Frontal cortex (tissue), 4 donors: ENCODE measurements around the gene KLF5. TPM values are rescaled to one million over a fixed set of nuclear protein-coding genes. Genes with fewer than 3 reads are reported as not detected.
"Not testable (repeated sequence)": the region's sequence is repeated elsewhere in the genome, so short reads cannot be mapped to it uniquely, and the experiment has no call there.

Experiments
- DNase-seq, 2 donors: peaks; one replicate each; pipeline ENCODE4 v3.0.0; 2012; ENCODE audit warnings: low spot score in 2 of 2
- FAIRE-seq: peaks from 2 replicates; lab custom pipeline; 2012; peaks lifted over from hg19 to GRCh38; lab: Jason Lieb, UNC
- total RNA-seq: library from RNA; depleted of rRNA; stranded (reverse); fragments of >200 nt; gene quantifications from one replicate; pipeline ENCODE4 v1.2.3, GENCODE V29; 2014
- donor health status: control.
- donor health status: control.
- donor health status: control.

The KLF5 gene
- 1.6 TPM for total RNA-seq

DNA sequence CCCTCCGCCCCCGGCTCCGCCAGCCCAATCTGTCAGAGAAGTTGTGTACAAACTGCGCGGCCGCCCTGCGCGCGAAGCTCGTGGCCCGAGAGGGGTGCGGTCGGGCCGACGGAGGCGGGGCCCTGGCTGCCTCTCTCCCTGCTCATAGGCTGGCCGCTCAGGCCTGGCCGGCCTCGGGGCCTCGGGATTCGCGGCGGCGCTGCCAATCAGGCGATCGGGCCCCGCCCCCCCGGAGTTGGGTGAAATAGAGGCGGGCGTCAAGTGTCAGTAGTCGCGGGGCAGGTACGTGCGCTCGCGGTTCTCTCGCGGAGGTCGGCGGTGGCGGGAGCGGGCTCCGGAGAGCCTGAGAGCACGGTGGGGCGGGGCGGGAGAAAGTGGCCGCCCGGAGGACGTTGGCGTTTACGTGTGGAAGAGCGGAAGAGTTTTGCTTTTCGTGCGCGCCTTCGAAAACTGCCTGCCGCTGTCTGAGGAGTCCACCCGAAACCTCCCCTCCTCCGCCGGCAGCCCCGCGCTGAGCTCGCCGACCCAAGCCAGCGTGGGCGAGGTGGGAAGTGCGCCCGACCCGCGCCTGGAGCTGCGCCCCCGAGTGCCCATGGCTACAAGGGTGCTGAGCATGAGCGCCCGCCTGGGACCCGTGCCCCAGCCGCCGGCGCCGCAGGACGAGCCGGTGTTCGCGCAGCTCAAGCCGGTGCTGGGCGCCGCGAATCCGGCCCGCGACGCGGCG, at the start of gene KLF5:
KLF5 (plus strand) TSS at position 270 of the 724 bp plus-strand sequence; CDS start at position 593, 323 bp downstream.
- DNase-seq (peak; percentile 90 to 93), FAIRE-seq (no peak)

DNA sequence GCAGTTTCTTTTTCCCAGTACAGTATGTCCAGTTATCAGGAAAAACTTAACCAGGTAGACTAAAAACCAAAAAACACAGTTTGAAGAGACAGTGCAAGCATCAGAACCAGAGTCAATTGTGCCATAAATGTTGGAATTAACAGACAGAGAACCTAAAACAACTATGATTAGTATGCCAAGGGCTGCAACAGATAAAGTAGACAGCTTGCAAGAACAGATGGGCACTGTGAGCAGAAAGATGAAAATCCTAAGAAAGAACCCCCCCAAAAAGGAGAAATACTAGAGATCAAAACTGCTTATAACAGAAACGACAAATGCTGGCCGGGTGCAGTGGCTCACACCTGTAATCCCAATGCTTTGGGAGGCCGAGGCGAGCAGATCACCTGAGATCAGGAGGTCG, 47.1 kb upstream of the KLF5 start:
- DNase-seq (no peak), FAIRE-seq (no peak)

DNA sequence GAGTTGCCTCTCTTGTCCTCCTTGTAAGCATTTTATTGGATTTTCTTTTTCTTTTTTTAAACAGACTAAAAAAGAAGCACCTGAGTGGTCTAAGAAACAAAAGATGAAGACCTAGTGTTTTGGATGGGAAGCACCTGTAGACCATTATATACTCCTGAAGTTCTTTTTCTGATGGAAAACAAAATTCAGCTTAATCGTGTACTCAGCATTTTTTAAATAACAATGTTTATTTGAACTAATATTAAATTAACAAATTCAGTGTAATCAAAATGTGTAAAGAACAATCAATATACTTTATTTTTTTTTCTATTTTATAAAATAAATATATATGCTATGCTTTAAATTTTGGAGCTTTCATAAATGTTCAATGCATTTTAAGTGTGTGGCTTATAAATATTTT, 43.0 kb upstream of the KLF5 start:
- FAIRE-seq (no peak), DNase-seq (no peak)

DNA sequence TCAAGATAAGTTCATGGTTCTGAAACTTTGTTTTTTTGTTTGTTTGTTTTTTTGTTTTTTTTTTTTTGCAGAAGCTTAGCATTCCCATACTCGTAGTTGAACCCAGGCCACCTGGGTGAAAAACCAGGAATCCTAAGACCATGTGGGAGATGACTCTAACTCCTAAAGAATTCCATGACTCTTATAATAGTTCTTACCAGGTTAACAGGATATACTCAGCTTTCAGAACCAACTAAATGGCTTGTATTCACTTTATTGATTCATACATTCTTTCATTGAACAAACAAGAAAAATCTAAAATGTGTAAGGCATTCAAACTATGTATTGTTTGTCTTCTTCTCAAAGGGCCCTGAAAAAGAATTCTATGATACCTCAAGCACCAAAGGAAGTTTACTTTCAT, 40.5 kb upstream of the KLF5 start:
- DNase-seq (no peak), FAIRE-seq (no peak)

DNA sequence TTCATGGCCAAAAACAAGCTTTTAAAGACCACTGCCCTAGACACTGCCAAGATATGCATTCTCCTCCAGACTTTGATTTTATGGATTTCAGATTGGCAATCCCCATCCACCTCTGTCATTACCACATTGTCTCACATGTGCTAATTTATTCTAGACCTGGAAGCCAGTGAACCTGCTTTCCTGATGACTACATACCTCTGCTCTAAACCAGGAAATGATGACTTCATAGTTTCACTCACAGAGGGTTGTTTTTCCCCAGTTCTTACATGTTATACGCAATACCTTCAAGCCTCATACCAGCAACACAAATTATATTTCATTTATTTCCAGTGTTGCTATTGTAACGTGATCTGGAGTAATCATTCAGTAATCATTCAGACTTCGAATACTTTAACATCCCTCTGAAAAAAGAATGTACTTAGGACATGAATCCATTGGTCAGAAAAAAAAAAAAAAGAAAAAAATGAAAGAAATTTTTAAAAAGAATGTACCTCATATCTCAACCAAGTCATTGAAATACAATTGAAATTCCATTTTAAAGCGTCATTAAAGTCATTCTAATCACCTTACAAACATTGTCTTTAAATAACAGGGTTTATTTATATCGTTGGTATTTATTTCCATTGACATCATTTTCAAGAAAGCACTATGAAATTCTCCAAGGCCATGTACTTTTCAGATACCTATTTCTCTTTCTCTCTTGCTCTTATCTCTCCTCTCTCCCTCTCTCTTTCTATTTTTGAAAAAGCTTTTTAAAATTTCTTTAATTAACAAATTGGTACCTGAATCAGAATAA, 33.4 kb upstream of the KLF5 start:
- FAIRE-seq (no peak), DNase-seq (no peak)

DNA sequence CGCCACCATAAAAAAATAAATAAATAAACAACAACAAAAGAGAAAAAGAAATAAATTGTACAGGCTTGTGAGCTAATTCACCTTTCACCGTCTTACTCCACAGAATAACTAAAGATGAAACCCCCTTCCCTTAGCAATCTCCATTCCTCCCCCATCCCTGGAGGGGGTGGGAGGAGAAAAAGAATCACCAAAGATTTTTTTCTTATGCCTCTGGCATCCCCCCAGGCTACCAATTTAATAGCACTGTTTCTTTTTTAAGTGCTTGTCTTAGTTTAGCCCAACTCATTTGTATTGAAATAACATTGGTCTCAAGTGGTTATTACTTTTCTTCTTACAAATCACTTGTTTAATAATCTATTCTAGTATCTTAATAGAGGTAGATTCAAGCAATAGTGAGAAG, 23.9 kb upstream of the KLF5 start:
- no peak for DNase-seq
- FAIRE-seq: no peak

DNA sequence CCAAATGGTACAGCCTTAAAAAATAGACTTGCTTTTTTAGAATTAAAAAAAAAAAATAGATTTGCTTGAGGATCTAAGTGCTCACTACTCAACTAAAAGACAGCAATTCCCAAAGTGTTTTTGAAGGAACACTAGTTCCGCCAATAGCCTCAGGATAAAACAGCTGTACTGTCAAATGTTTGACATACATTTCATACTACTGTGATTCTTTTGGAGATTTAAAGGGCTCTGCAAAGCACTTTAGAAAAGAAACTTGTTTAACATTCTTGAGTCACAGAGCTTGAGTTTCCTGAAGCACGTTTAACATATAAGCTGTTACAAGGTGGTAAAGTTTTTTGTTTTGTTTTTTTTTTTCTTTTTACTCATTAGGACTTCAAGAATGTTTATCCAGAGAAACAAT, 23.1 kb upstream of the KLF5 start:
- DNase-seq: no peak

DNA sequence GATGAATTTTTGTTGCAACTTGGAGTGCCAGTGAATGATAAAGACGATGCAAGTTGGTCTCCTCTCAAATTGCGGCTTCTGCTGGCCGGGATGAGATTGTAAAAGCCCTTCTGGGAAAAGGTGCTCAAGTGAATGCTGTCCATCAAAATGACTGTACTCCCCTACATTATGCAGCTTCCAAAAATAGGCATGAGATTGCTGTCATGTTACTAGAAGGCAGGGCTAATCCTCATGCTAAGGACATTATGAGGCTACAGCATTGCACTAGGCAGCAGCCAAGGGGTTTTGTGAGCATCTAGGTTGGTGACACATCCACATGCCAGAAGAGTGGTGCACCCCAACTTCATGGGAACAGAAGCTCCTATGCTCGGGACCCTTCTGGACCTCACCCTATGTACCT, 22.2 kb upstream of the KLF5 start:
- no peak for FAIRE-seq

More for the DNA sequence above, 23.1 kb upstream of the KLF5 start:
- no peak for FAIRE-seq

DNA sequence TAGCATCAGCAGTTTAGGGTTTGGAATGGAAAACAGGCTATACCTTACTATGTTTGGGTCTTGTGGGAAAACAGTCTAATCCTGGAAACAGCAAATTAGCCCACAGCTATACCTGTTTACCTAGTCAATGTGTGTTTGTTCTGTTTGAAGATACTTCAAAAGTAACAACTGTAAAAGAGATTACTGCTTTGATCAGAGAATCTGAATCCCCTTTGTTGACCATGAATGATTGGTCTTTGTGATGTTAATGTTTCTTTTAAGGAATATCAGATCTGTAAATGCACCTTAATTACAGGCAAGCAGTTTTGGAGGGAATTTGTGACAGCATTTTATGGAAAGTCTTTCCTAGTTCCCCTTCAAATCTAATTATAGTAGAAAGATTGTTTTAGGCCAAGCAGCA, 20.7 kb upstream of the KLF5 start:
- FAIRE-seq (no peak), DNase-seq (no peak)

More for the DNA sequence above, 22.2 kb upstream of the KLF5 start:
- DNase-seq: no peak

DNA sequence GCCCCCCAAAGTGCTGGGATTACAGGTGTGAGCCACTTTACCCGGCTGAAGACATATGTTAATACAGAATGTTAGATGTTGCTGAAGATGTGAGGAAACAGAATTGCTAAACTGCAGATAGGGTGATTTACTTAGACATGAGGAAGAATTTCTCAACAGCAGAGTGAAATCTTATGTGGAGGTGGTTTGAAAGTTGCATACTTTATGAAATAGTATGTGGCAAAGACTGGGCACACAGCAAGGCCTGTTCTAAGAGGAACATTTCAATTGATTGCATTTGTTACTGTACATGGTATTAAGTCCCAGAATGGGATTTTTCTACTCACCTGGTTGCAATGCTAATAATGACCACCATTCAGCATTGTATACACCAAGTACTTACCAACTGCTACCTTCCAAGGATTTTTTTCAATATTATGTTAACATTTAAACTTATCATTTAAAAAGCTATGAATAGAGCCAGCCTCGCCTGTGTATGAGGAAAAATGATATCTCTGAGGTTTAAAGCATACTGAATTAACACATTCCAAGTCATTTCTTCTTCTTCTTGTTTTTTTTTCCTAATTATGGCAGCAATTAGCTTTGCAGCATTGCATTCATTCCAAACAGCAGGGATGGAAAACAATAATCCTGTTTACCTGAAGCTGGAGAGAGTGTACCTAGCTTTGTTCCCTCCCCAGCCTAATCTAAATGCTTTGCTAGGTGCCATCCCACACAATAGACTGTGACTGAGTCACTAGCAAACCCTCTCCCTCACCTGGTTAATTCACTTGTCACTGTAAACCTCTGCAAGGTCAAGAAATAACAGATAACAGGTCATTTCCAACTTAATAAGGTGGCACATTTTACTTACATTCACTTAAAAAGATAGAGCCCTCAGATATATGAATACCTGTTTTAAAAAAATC, 19.4 kb upstream of the KLF5 start:
- no peak for DNase-seq
- no peak for FAIRE-seq

DNA sequence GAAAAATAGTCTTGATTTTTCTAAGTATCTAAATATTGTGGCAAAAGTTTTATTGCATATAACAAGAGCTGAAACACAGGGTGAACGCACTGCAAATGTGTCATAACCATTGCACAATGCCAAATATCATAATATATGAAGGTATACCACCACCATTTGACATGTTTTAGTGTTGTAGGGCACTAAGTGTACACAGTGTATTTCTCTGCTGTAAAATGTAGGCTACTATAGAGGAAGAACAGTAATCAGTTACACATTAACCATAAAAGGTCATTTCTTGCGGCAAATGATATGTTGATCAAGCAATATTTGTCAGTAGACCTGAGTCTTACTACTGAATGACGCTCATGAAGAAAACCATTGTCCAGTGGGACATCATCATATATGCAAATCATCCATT, 18.3 kb upstream of the KLF5 start:
- DNase-seq (no peak), FAIRE-seq (no peak)

DNA sequence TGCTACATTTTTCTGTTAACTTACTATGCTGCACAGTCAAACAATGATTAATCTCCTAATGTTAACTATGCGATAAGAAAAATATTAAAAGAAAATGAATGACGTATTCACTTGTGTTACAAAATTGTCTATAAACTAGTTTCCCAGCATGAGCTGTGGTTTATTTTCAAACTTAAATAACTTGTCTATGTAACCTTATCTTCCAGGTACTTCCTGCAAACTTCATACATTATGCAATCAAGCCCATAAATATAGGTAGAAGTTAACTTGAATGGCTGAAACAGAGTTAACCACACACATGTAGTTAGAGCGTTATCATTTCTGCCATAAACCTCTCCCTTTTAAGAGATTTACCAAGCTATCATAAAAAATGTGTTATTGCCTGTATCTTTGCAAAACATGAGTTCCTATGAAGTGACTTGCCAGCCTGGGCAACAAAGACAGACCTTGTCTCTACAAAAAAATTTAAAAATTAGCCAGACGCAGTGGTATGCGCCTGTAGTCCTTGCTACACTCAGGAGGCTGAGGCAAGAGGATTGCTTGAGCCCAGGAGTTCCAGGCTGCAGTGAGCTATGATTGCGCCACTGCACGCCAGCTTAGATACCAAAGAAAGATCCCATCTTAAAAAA, 17.7 kb upstream of the KLF5 start:
- no peak for FAIRE-seq
- DNase-seq: no peak

DNA sequence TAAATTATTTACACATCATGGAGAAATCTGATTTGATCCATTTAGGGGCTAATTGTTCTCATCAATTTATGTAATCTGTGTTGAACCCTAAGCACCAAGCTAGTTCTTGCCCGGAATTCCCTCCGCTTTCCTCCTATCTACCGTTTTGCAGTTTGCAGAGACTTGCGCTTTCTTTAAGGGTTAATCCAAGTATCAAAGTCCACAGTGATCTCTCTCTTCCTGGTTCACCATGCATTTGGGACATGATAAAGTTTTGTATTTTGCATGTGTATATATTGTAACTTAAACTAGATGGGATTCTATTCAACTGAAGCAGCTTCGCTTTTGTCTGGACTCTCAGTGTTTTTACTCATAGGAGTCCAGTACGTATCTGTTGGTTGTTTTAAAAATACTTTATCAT, 13.8 kb upstream of the KLF5 start:
- FAIRE-seq (no peak), DNase-seq (no peak)

DNA sequence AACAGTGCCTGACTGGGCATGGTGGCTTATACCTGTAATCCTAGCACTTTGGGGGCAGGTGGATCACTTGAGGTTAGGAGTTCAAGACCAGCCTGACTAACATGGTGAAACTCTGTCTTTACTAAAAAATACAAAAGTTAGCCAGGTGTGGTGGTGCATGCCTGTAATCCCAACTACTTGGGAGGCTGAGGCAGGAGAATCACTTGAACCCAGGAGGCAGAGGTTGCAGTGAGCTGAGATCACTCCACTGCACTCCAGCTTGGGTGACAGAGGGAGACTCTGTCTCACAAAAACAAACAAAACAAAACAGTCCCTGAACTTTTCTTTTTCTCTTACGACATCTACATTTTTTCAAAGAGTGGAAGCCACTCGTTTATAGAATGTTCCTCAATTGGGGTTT, 10.2 kb upstream of the KLF5 start:
- FAIRE-seq, DNase-seq: not testable (repeated sequence)

DNA sequence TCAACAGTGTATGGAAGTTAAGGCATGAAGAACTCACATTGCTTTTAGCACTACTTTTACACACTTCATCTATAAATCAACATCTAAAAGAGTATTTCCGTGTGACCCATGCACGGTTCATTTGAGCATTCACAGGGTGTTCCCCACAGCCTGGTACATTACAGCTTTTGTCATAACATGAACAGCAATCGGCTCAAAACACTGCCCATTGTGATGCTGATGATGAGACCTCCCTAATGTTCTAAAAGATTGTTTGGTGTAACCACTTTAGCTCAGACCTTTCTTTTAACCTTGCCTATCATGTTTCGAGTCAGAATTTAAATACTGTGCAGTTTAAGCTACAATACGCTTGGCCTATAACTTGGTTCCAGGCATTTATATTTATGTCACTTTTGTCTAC, 4.1 kb upstream of the KLF5 start:
- FAIRE-seq: no peak
- no peak for DNase-seq

DNA sequence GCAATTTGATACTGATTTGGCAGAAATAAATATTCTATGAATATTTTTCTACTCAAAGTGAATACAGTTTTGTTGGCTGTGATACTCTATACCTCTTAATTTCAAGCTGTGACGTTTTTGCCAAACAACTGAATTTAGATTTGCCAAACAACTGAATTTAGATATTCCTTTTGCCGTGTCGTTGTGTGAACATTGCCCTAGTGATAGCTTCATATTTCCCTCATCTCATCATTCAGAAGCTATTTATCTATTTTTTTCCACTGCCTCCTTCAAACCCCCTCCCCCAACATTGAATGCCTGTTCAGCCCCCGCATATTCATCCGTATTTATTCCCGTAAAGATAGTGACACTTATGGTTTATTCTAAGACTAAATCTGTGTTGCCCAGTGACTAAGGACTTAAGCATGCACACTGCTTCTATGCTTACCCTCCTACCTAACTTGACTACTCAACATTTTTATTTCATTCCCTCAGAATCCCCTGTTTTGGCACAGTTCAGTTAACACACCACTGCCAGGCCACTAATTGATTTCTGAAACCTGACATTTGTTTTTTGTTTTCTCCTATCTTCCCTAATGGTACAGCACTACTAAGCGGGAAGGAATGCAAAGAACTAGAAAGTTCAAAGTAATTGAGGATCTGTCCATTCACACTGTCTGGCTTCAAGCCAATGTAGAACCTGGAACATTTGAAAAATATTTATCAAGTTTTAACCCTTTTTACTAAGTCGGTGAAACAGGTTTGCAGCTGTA, 2.8 kb upstream of the KLF5 start:
- DNase-seq (no peak), FAIRE-seq (no peak)

DNA sequence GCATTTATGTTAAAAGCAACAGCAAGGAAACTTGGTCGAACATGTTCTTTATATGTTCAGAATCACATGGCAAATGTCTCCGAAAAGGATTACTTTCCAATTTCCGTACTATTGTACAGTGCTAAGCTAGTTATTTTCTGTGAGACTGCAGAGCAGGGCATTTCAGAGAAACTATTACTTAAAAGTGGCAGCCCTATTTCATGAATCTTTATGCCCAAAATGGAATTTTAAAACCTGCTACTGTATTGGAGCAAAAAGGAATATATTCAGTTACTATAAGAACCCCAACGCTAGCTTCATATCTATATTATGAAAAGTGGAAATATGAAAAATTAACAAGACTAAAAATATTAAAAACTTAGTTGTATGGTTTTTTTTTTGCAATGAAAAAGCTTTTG, 2.2 kb upstream of the KLF5 start:
- FAIRE-seq: no peak
- no peak for DNase-seq

DNA sequence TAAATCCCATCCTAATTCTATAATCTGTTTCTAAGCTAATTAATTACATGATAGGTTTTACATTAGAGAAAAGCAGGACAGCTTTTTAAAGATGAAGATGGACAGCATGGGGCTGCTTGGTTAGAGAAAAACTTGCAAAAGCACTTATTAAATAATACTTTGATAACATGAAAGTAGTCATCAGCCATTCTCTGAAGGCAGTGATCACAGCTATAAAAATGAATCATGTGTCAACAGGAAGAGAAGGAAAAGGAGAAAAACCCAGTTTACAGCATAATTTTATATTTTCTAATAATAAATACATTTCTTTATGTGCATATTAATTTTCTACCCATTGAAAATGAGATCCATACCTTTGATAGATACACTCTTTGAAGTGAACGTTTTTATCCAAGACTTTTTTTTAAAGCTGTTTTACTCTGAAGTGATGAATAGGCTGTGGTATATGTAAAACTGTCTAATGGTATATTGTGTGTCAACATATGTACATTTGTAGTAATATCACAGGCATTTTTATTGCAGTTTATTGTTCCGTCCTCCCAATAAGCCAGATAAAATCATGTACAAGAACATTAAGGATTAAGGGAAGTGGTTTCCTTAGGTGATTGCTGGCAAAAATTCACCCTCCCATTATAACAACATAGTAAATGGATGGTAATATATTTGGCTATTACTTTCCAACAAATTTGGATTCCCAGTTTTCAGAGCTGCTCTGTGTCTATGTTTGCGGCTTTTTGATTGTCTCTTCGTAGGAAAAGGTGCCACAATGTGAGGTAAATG, 1.3 kb upstream of the KLF5 start:
- DNase-seq: no peak
- FAIRE-seq: no peak

DNA sequence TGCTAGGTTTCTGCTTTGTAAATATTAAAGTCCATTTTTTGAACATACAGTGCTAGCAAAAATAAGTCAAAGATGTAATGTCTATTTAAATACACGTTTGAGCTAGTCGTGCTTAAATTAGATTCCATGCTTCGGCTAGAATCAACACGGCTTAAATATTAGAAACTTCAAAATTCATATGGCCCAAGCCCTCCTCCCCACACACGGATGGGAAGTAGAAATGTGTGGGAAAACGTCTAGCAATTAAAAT, 816 bp upstream of the KLF5 start:
- DNase-seq (no peak), FAIRE-seq (no peak)
